Measurements from ENCODE around the gene STPG1. TPM values are rescaled to one million over a fixed set of nuclear protein-coding genes. Genes with fewer than 3 reads are reported as not detected.

Gene STPG1
- total and polyA plus RNA-seq, 9 of the 15 experiments (the other 6 are each of a cell fraction or from before 2014, with no cell fraction given), result 5.0 to 11.9 (median 8.3) TPM

DNA sequence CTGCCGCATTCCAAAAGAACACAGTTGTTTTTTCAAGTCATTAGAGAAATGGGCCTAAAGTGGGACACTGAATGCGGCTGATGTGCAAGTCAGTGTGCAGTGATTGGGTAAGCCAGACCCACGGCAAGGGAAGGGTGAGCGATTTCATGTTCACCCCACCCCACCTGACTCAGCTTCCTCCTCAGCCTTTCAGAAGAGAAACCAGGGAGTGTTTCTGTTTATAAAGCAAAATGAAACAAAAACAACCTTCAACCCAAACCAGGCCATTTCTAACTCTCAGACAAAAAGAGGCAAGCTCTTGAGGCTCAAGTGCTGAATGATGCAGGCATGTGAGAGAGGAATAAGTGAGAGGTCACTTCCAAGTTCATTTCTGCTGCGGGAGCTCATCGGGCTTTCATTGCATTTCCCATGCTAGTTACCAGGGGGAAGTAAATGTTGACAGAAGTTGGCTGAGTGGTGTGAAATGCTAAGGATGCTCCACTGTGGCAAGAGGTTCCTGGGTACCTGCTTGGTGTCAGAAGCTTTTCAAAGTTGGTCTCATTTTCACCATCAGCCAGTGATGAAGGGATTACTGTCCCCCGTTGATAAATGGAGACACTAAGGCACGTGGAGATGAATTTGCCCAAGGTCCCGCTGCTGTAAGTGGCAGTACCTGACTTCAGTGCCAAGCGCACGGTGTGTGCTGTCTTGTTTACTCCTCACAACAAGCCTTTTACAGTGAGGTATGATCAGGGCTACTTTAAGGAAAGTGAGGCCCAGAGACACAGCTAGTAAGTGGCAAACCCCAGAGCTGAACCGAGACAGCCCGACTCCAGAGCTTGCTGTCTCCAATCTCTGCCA is 29.1 kb downstream of the STPG1 start:
- in situ Hi-C loops (cut with MboI) (loop anchor here (5.0 kb wide), 1 partner anchor 77 kb away; no protein-coding TSS in a partner anchor), intact Hi-C loops (cut with micrococcal nuclease) (no loop called here)
- POLR2A ChIA-PET, result interaction anchor here (0.6 to 1.4 kb wide), 2 partner anchors 99 to 185 kb away, joined by 3 read pairs; no protein-coding TSS in a partner anchor
- ATAC-seq, result no peak
- BruUV-seq (replicated peaks), result no TSS peak
- 18% methylated on average over 13 of the region's 13 CpGs for WGBS (ENCODE audit: insufficient coverage, low coverage, missing lambda C conversion rate)
- TF ChIP-seq ARID1B (IDR thresholded peaks at IDR 0.05) (no peak), ZNF23 (CRISPR knock-in tag; IDR thresholded peaks at IDR 0.05) (no peak), LEF1 (IDR thresholded peaks at IDR 0.05) (no peak), NFYB (IDR thresholded peaks at IDR 0.05; ENCODE audit: extremely low read depth, insufficient read length) (no peak), XRCC4 (IDR thresholded peaks at IDR 0.05; ENCODE audit: extremely low read depth, insufficient read depth, insufficient read length) (no peak), MIER1 (IDR thresholded peaks at IDR 0.05; ENCODE audit: low read depth) (no peak), ZNF77 (CRISPR knock-in tag; IDR thresholded peaks at IDR 0.05) (no peak), CCNT2 (IDR thresholded peaks at IDR 0.05; ENCODE audit: borderline replicate concordance, extremely low read depth, insufficient read length, low read depth, low read length) (no peak), NFIC (IDR thresholded peaks at IDR 0.05) (no peak)
- TF ChIP-seq, protein P1, sequence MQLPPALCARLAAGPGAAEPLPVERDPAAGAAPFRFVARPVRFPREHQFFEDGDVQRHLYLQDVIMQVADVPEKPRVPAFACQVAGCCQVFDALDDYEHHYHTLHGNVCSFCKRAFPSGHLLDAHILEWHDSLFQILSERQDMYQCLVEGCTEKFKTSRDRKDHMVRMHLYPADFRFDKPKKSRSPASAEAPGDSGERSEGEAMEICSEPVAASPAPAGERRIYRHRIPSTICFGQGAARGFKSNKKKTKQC (CRISPR knock-in tag; IDR thresholded peaks at IDR 0.05), result no peak
- TF ChIP-seq, protein P2, sequence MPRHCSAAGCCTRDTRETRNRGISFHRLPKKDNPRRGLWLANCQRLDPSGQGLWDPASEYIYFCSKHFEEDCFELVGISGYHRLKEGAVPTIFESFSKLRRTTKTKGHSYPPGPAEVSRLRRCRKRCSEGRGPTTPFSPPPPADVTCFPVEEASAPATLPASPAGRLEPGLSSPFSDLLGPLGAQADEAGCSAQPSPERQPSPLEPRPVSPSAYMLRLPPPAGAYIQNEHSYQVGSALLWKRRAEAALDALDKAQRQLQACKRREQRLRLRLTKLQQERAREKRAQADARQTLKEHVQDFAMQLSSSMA (CRISPR knock-in tag; IDR thresholded peaks at IDR 0.05), result no peak
- Histone ChIP-seq H3K9me3 (replicated peaks; ENCODE audit: control insufficient read depth, insufficient read depth, low read depth, low read length) (no peaks in the 10 kb centered on the region), H3K9me1 (ENCODE audit: control insufficient read depth, insufficient read depth, low read length) (no peaks in the 10 kb centered on the region), H3K4me3 (no peak overlapping the region), H3K4me2 (ENCODE audit: insufficient read depth, low read length) (no peak overlapping the region), H4K20me1 (replicated peaks; ENCODE audit: control insufficient read depth, insufficient read depth, low read length) (no peaks in the 10 kb centered on the region; the same call in 1 of the 2 replicates), H2AFZ (ENCODE audit: low read depth, low read length) (no peak overlapping the region), H3K4me1 (replicated peaks in 1 of 2; ENCODE audit: control insufficient read depth in 2 of 2, insufficient read depth in 2 of 2, low read length in 2 of 2) (no peaks in the 10 kb centered on the region), H3K27ac (ENCODE audit: extremely low read depth, low read depth, low read length) (no peak overlapping the region), H3K79me2 (ENCODE audit: control insufficient read depth, insufficient read depth, low read length) (no peaks in the 10 kb centered on the region), H3K9ac (ENCODE audit: insufficient read depth in 1 of 2, low read depth in 2 of 2, low read length in 2 of 2) (no peak overlapping the region), H3K27me3 (ENCODE audit: control insufficient read depth in 2 of 2, insufficient read depth in 2 of 2, low read length in 2 of 2) (peaks cover 0 to 17% of the 10 kb centered on the region in 2 experiments; a peak in 3 of 5 replicates), H3K36me3 (ENCODE audit: control insufficient read depth, insufficient read depth, low read length) (no peaks in the 10 kb centered on the region)
- FAIRE-seq, result no peak
- CTCF ChIA-PET (ENCODE audit: low intra/inter-chr PET ratio), result interaction anchor here (0.7 to 1.1 kb wide), 2 partner anchors 185 to 446 kb away, joined by 3 to 4 read pairs; no protein-coding TSS in a partner anchor
- no peak for DNase-seq (ENCODE audit: extremely low read depth in 1 of 4, low spot score in 3 of 4)
